Stimulated activated memory B cell treated with anti-CD40 and anti-IgM and Interleukin-4, amounts not matched to agents 10 μg/mL and 1 μg/mL and 100 μg/mL, for 72 hours (primary cell): ENCODE measurements around the gene LGI4.

Experiments used
- ATAC-seq: fragments of 150-1000 bp; cut with Tn5 transposase; 2 replicates; pipeline ENCODE4 v1.10.0; 2021
- H3K27ac Mint-ChIP-seq: one replicate; pipeline ENCODE4 v1.8.0; 2022; ENCODE audit warnings: mild to moderate bottlenecking, mixed read lengths
- H3K27me3 Mint-ChIP-seq: one replicate; pipeline ENCODE4 v1.8.0; 2022; ENCODE audit warnings: mixed read lengths
- H3K36me3 Mint-ChIP-seq: one replicate; pipeline ENCODE4 v1.8.0; 2022; ENCODE audit warnings: mixed read lengths
- H3K4me1 Mint-ChIP-seq: one replicate; pipeline ENCODE4 v1.8.0; 2022; ENCODE audit warnings: mixed read lengths
- H3K4me3 Mint-ChIP-seq: one replicate; pipeline ENCODE4 v1.8.0; 2022; ENCODE audit warnings: mild to moderate bottlenecking, moderate library complexity, mixed read lengths
- H3K9me3 Mint-ChIP-seq: one replicate; pipeline ENCODE4 v1.8.0; 2022; ENCODE audit warnings: mixed read lengths

LGI4 gene

DNA sequence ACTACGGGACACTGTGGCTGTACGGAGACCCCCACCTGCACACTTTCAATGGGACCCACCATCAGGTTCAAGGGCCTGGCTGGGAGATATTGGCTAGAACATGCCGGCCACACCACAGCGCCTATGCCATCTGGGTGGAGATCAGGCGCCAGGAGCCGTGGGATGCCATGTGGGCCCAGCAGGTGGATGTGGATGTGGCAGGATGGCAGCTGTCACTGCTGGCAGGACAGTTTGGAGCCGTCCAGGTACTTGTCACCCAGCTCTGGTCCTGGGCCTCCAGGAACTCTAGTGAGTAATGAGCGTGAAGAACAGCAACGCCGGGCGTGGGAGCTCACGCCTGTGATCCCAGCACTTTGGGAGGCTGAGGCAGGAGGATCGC, 35.0 kb downstream of the LGI4 start:
- H3K4me3 Mint-ChIP-seq = no peak overlapping the region
- peaks cover 6% of the 10 kb centered on the region for H3K27me3 Mint-ChIP-seq
- no peaks in the 10 kb centered on the region for H3K9me3 Mint-ChIP-seq
- H3K27ac Mint-ChIP-seq = no peak overlapping the region
- H3K36me3 Mint-ChIP-seq = no peaks in the 10 kb centered on the region
- no peak for ATAC-seq
- H3K4me1 Mint-ChIP-seq = no peaks in the 10 kb centered on the region

GRCh38 chr19:35099155-35099896, 35.5 kb downstream of the LGI4 start:
- Mint-ChIP-seq H3K27ac (no peak overlapping the region), H3K4me1 (no peaks in the 10 kb centered on the region), H3K27me3 (peaks cover 6% of the 10 kb centered on the region), H3K36me3 (no peaks in the 10 kb centered on the region), H3K4me3 (no peak overlapping the region), H3K9me3 (no peaks in the 10 kb centered on the region)
- ATAC-seq = peak; percentile 34

- Mint-ChIP-seq H3K4me3 (no peak overlapping the region), H3K9me3 (no peaks in the 10 kb centered on the region), H3K4me1 (no peaks in the 10 kb centered on the region), H3K36me3 (no peaks in the 10 kb centered on the region), H3K27me3 (peaks cover 6% of the 10 kb centered on the region), H3K27ac (no peak overlapping the region)
- peak; percentile 37 for ATAC-seq
Measured at GRCh38 chr19:35098413-35099049, 36.3 kb downstream of the LGI4 start.

DNA sequence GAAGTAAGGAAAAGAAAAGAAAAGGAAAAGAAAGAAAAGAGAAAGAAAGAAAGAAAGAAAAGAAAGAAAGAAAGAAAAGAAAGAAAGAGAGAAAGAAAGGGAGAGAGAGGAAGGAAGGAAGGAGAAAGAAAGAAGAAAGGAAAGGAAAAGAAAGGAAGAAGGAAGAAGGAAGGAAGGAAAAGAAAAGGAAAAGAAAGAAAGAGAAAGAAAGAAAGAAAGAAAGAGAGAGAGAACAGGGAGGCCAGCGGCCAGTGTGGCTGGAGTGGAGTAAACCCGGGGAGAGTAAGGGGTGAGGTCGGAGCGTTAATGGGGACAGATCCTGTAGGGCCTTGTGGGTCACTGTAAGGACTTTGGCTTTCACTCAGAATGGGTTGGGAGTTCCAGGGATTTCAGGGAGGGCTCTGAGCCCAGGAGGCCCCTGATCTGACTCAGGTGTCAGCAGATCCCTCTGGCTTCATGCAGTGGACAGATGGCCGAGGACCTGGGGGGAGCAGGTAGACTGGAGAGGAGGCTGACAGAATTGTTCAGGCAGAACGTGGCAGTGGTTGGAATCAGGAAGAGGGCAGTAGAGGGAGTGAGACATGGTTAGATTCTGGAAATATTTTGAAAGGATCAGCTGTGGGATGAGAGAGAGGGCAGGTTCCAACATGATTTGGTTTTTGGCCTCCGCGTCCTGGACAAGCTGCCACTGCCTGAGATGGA, 39.0 kb downstream of the LGI4 start:
- peaks cover 6% of the 10 kb centered on the region for H3K27me3 Mint-ChIP-seq
- no peak overlapping the region for H3K27ac Mint-ChIP-seq
- ATAC-seq = no peak
- no peaks in the 10 kb centered on the region for H3K4me1 Mint-ChIP-seq
- no peaks in the 10 kb centered on the region for H3K9me3 Mint-ChIP-seq
- no peak overlapping the region for H3K4me3 Mint-ChIP-seq
- no peaks in the 10 kb centered on the region for H3K36me3 Mint-ChIP-seq

DNA sequence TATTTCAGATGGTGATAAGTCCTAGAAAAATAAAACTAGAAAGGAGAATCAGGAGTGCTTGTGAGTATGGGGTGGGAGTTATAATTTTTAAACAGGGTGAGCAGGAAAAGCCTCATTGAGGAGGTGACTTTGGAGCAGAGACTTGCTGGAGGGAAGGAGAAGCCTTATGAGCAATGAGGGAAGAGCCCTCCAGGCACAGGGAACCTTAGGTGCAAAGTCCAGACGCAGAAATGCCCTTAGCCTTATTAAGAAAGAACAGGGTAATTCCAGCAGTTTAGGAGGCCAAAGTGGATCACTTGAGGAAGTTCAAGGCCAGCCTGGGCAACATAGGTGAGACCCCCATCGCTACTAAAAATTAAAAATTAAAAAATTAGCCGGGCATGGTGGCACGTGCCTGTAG, 40.2 kb downstream of the LGI4 start:
- Mint-ChIP-seq H3K27me3 (peaks cover 6% of the 10 kb centered on the region), H3K9me3 (no peaks in the 10 kb centered on the region), H3K4me3 (no peak overlapping the region), H3K4me1 (peaks cover 7% of the 10 kb centered on the region), H3K27ac (no peak overlapping the region), H3K36me3 (no peaks in the 10 kb centered on the region)
- ATAC-seq = no peak

GRCh38 chr19:35093941-35094647, 40.8 kb downstream of the LGI4 start:
- ATAC-seq = no peak
- H3K27ac Mint-ChIP-seq = no peak overlapping the region
- peaks cover 6% of the 10 kb centered on the region for H3K27me3 Mint-ChIP-seq
- H3K36me3 Mint-ChIP-seq = no peaks in the 10 kb centered on the region
- H3K9me3 Mint-ChIP-seq = no peaks in the 10 kb centered on the region
- H3K4me1 Mint-ChIP-seq = peaks cover 7% of the 10 kb centered on the region
- H3K4me3 Mint-ChIP-seq = no peak overlapping the region

DNA sequence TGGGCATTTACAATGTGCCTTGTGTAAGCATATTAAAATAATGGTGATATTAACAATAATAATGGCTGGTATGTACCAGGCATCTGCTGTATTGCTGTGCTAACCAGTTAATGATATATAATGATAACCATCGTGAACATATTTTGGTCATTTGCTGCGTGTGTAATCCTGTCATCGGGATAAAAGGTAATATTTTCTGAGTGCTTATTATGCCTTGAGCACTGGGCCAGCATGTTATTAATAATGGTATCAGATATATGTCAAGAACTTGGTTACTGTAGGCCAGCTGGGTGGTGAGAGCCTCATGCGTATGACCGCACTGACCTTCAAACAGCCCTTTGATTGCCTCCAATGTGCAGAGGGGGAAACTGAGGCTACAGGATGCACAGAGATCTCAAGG, 41.4 kb downstream of the LGI4 start:
- Mint-ChIP-seq H3K4me1 (peaks cover 7% of the 10 kb centered on the region), H3K27ac (no peak overlapping the region), H3K36me3 (no peaks in the 10 kb centered on the region), H3K4me3 (no peak overlapping the region), H3K27me3 (peaks cover 6% of the 10 kb centered on the region), H3K9me3 (no peaks in the 10 kb centered on the region)
- no peak for ATAC-seq

DNA sequence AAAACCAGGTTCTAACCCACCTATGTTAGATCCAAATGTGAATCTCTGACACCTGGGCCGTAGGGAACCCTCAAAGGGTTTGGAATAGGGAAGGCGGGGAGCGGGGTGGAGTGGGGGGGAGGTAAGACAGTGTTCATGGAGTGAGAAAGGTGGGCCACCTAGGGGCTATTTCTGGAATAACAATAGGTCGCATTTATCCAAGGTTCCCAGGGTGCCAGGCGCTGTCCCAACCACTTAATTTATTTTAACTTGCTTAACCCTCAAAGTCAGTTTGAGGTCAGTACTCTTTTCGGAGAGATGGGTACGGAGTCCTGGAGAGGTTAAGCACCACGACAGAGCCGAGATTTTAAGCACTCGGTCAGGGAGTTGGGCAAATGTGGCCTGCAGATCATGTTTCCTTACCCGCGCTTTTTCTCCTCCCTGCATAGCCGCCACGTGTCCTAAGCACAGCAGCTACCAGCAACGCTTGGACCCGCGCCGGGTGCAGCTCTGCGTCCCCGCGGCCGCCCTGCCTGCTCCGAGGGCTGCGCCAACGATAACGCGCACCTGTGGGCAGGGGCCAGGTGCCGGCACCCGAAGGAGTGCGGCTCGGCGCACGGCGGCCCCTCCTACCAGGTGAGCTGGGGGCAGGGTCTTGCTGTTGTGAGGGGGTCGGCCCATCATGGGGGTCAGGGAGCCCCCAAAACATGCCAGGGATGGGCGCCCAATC, 44.2 kb downstream of the LGI4 start:
- Mint-ChIP-seq H3K9me3 (no peaks in the 10 kb centered on the region), H3K27me3 (peaks cover 1% of the 10 kb centered on the region), H3K4me3 (peak overlapping the region; percentile 15), H3K27ac (no peak overlapping the region), H3K4me1 (peaks cover 34% of the 10 kb centered on the region), H3K36me3 (no peaks in the 10 kb centered on the region)
- peak; percentile 78 for ATAC-seq

DNA sequence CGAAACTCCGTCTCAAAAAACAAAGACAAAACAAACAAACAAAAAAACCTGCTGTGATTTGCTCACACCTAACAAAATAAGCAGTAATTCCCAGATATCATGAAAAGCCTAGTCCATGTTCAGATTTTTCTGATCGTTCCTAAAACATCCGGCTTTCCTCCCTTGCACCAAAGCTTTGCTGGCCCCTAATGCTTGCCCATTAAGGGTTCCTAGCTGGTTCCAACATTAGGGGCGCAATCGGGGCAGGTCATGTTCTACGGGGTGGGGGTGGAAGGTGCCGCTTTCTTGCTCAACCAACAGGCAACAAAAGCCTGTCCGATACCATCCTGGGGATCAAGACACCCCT, 44.7 kb downstream of the LGI4 start:
- Mint-ChIP-seq H3K4me3 (peak overlapping the region; percentile 15), H3K4me1 (peaks cover 39% of the 10 kb centered on the region), H3K36me3 (no peaks in the 10 kb centered on the region), H3K27ac (no peak overlapping the region), H3K27me3 (no peaks in the 10 kb centered on the region), H3K9me3 (no peaks in the 10 kb centered on the region)
- ATAC-seq = no peak

DNA sequence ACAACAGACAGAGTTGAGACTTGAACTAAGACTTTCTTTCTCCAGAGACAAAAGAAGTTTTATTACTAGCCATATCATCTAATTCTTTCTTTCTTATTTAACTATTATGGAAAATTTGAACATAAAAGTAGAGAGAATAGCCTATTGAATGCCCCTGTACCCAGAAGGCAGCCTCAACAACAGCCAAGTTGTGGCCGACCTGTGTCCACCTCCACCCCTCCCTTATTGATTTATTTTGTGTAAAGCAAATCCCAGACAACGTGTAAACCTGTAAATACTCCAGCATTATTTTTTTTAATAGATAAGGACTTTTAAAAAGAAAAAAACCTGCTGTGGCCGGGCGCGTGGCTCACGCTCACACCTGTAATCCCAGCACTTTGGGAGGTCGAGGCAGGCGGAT, 45.3 kb downstream of the LGI4 start:
- peaks cover 45% of the 10 kb centered on the region for H3K4me1 Mint-ChIP-seq
- H3K27me3 Mint-ChIP-seq = no peaks in the 10 kb centered on the region
- H3K27ac Mint-ChIP-seq = no peak overlapping the region
- H3K36me3 Mint-ChIP-seq = no peaks in the 10 kb centered on the region
- H3K9me3 Mint-ChIP-seq = no peaks in the 10 kb centered on the region
- ATAC-seq = no peak
- no peak overlapping the region for H3K4me3 Mint-ChIP-seq

GRCh38 chr19:35088131-35088913, 46.5 kb downstream of the LGI4 start:
- no peaks in the 10 kb centered on the region for H3K9me3 Mint-ChIP-seq
- H3K27me3 Mint-ChIP-seq = no peaks in the 10 kb centered on the region
- peaks cover 58% of the 10 kb centered on the region for H3K4me1 Mint-ChIP-seq
- H3K27ac Mint-ChIP-seq = no peak overlapping the region
- H3K36me3 Mint-ChIP-seq = no peaks in the 10 kb centered on the region
- H3K4me3 Mint-ChIP-seq = no peak overlapping the region
- ATAC-seq = no peak

- ATAC-seq = no peak
- H3K36me3 Mint-ChIP-seq = no peaks in the 10 kb centered on the region
- H3K4me1 Mint-ChIP-seq = peaks cover 60% of the 10 kb centered on the region
- no peaks in the 10 kb centered on the region for H3K9me3 Mint-ChIP-seq
- H3K27me3 Mint-ChIP-seq = no peaks in the 10 kb centered on the region
- no peak overlapping the region for H3K4me3 Mint-ChIP-seq
- H3K27ac Mint-ChIP-seq = peak overlapping the region; percentile 97
Measured at GRCh38 chr19:35087393-35087792, 47.5 kb downstream of the LGI4 start.

DNA sequence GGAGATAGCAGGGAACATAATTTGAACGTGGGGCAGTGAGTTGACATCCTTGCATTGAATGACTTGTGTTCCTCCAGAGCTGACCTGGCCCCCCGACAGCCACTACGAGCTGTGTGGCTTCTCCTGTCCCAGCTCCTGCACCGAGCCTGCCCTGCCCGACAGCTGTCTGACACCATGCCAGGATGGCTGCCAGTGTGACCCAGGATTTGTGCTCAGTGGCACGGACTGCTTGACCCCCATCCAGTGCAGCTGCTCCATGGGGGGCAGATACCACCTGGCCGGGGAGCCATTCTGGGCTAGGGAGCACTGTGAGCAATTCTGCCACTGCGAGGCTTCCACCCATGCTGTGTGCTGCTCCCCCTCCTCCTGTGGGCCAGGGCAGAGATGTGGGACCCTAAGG, 48.4 kb downstream of the LGI4 start:
- no peak overlapping the region for H3K4me3 Mint-ChIP-seq
- no peaks in the 10 kb centered on the region for H3K27me3 Mint-ChIP-seq
- no peaks in the 10 kb centered on the region for H3K9me3 Mint-ChIP-seq
- H3K27ac Mint-ChIP-seq = peak overlapping the region; percentile 97
- peaks cover 60% of the 10 kb centered on the region for H3K4me1 Mint-ChIP-seq
- H3K36me3 Mint-ChIP-seq = no peaks in the 10 kb centered on the region
- ATAC-seq = no peak

DNA sequence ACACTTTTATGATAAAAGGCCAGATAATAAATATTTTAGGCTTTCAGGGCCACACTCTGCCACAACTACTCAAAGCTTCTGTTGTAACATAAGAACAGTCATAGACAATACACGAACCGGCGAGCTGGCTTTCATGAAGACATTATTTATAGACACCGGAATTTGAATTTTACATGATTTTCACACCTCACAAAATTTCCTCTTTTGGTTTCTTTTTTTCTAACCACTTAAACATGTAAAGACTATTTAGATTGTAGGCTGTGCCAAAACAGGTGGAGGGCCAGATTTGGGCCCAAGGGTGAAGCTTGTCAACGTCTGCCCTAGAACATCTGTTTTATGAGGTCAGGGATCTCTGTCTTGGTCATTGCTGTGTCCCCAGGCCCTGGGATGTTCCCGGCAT, 48.9 kb downstream of the LGI4 start:
- H3K27me3 Mint-ChIP-seq = no peaks in the 10 kb centered on the region
- peak overlapping the region; percentile 51 for H3K4me3 Mint-ChIP-seq
- peaks cover 60% of the 10 kb centered on the region for H3K4me1 Mint-ChIP-seq
- peak overlapping the region; percentile 97 for H3K27ac Mint-ChIP-seq
- no peaks in the 10 kb centered on the region for H3K9me3 Mint-ChIP-seq
- H3K36me3 Mint-ChIP-seq = no peaks in the 10 kb centered on the region
- peak; percentile 62 for ATAC-seq

GRCh38 chr19:35084509-35084762, 50.4 kb downstream of the LGI4 start:
- H3K27ac Mint-ChIP-seq = peak overlapping the region; percentile 97
- H3K9me3 Mint-ChIP-seq = no peaks in the 10 kb centered on the region
- ATAC-seq = no peak
- no peak overlapping the region for H3K4me3 Mint-ChIP-seq
- peaks cover 54% of the 10 kb centered on the region for H3K4me1 Mint-ChIP-seq
- H3K27me3 Mint-ChIP-seq = no peaks in the 10 kb centered on the region
- H3K36me3 Mint-ChIP-seq = no peaks in the 10 kb centered on the region
